NCI-H2029 (cell line): Measurements from ENCODE around the gene AP5Z1.
A peak's percentile ranks its signal among the peaks of the same experiment; 100 is the strongest.

Source experiments
- DNase-seq: peaks from one replicate; lab custom pipeline; 2025; lab: John Stamatoyannopoulos, UW

AP5Z1 gene

GRCh38 chr7:4766666-4767519 is 8.5 kb upstream of the AP5Z1 start:
- DNase-seq: no peak

DNA sequence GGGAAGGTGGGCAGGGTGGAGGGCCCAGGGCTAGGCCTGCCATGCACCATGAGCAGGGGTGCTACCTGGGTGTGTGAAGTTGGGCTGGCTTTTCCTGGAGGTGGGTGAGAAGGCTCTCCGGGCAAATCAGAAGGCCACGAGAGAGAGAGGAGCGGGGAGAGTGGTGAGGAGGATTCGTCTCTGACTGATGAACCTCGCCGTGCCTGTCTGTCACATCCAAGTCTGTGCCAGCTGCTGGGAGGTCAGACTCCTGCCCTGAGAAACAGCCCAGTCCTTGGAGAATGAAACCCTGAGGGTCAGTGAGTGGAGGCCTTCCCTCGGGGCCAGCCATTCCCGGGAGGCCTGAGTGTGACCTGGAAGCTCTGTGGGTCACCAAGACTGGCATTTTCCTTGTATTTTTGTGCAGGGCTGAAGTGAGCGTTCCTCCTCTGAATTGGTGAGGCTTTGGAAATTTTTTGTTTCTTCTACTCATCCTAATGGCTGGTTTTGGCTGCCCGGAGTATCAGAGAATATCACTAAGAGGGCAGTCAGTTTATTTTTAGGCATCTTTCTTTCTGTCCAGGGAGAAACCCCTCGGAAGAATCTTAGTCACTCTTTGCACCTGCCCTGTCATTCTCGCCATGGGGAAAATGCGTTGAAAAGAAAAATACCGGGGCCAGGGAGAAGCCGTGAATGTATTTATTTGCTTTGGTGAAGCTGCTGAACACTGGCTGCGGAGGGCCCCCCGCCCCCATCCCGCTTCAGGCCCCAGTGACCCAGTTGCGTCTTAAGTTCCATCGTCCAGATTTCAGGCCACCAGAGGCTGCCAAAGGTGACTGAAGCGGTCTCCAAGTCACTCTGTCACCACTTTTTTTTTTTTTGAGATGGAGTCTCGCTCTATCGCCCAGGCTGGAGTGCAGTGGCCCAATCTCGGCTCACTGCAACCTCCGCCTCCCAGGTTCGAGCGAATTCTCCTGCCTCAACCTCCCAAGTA is 6.5 kb upstream of the AP5Z1 start:
- no peak for DNase-seq

DNA sequence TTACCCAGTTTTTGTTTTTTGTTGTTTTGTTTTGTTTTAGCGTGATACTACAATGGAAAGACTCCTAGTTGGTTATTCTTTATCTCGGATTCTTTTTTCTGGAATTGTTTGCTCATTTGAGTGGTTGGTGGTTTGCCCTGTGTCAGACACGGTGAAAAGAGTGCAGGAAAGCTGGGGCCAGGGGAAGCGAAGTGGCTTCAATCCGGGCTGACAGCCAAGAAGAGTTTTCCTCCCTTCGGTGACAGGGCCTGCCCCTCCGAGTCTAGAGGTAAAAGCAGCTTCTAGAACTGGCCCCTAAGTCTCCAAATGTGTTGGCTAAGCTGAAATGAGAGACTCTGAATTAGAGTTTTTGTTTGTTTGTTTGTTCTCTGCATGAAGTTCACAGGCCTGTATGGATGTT is 5.7 kb upstream of the AP5Z1 start:
- peak; percentile 7 for DNase-seq

DNA sequence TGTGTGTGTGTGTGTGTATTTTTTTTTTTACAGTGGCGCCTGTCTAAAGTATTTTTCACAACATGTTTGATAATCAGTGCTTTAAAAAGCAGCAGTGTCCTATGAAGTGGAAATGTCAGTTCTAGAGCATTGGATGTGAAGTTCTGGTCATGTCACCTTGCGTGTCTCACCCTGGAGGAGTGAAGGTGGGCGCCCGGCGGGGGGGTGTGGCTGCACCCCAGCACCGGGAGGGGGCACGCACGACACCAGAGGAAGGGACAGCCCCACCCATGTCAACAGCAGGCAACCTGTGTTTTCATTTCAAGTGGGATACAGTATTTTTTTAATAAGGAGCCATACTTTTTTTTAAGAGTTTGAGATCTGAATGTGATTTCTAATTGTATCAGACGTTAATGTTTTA is 4.5 kb upstream of the AP5Z1 start:
- no peak for DNase-seq

DNA sequence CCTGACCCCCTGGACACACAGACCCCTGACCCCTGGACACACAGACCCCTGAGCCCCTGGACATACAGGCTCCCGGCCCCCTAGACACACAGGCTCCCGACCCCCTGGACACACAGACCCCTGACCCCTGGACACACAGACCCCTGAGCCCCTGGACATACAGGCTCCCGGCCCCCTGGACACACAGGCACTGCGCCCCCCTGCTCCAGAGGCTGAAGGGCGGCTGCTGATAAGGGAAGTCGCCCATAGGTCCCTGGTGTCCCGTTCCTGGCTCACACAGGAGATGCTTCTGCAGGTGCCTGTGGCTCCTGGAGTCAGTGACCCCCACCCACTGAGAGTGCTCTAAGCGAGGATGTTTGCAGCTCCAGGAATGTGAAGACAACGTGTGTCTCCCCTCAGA is 3.7 kb upstream of the AP5Z1 start:
- no peak for DNase-seq

- no peak for DNase-seq
Measured at GRCh38 chr7:4772306-4772705, 3.1 kb upstream of the AP5Z1 start.

GRCh38 chr7:4774007-4774406 is 1.4 kb upstream of the AP5Z1 start:
- DNase-seq: no peak

DNA sequence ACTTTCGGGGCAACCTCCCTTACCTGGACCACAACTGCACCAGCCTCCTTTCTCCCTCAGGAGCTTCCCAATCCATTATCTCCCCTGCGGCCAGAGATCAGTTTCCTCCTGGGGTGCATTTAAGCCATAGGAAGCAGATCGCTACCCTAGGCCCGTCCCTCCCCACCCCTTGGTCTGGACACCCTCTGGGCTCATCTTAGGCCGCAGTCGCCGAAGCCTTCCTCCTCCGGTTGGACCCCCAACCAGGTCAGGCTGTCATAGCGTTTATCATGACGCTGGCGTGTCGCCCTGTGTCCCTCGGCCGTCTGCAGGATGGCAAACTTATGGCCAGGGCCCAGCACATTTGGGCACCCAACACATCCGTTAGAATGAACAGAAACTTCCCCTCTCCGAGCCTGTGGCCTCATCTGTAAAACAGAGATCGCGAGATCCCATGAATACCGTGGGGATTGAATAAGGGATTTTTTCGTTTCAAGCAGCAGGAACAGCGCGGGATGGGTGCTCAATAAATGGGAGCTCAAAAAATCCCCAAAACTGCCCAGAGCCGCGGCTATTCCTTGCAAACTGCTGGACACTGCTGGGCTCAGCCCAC is 669 bp upstream of the AP5Z1 start:
- no peak for DNase-seq

- DNase-seq: peak; percentile 12
Measured at GRCh38 chr7:4775848-4776623, 613 bp downstream of the AP5Z1 start.

GRCh38 chr7:4779118-4779517 is 3.7 kb downstream of the AP5Z1 start:
- DNase-seq: no peak

GRCh38 chr7:4781366-4782069 is 6.1 kb downstream of the AP5Z1 start:
- no peak for DNase-seq

DNA sequence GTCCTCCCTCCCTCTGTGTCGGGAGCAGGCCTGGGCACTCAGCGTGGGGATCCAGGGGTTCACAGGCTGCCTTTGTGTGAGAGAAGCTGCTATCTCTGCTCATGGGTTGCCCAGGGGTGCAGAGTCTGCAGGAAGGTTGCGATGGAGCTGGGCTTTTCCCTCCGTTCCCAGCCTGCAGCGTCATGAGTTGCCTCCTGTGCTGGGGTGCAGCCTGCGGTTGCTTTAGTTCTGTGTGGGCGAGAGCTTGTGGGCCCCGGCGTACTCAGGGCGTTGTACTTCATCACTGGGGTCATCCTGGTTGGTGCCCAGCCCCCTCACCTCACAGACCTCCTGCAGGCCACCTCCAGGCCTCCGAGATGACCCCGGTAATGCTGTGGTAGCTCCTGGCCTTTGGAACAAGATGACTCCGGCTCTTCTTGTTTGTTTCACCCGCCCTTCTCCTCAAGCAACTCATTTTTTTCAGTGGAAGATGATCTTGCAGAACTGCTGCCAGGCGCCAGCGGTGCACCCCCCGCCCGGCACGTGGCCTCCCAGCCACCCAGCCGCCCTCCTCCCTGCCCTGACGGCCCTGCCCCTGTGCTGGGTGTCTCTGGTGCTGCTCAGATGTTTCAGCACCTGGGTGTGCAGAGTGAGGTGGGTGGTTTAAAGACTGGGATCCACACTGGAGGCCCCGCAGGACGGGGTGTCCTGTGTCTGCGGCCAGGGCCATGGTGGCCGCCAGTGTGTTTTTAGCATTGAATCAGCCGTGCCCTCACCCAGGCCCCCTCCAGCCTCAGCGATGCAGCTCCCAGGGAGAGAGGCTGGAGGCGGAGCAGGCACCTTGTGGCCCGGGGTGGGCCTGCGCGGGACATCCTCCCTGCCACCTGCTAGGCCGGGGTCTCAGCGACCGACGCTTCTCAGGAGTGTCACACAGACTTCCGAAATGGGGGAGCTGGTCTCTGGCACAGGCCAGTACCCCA is 7.2 kb downstream of the AP5Z1 start:
- DNase-seq: no peak

GRCh38 chr7:4783292-4783652 is 7.8 kb downstream of the AP5Z1 start:
- no peak for DNase-seq

GRCh38 chr7:4783762-4784351 is 8.4 kb downstream of the AP5Z1 start:
- no peak for DNase-seq

GRCh38 chr7:4784799-4785198 is 9.4 kb downstream of the AP5Z1 start:
- no peak for DNase-seq

DNA sequence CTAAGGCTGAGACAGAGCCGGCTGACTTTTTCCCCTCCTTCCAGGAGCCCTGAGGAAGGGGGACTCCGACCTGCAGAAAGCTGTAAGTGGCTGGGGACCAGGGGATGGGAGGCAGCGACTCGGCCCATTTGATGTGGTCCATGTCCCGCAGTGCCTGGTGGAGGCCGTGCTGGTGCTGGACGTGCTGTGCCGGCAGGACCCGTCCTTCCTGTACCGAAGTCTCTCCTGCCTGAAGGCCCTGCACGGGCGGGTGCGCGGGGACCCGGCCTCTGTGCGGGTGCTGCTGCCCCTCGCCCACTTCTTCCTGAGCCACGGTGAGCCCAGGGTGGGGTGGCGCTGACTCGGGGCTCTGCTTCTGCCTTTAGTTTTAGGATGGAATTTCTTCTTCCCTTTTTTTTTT is 9.9 kb downstream of the AP5Z1 start:
- DNase-seq: no peak

DNA sequence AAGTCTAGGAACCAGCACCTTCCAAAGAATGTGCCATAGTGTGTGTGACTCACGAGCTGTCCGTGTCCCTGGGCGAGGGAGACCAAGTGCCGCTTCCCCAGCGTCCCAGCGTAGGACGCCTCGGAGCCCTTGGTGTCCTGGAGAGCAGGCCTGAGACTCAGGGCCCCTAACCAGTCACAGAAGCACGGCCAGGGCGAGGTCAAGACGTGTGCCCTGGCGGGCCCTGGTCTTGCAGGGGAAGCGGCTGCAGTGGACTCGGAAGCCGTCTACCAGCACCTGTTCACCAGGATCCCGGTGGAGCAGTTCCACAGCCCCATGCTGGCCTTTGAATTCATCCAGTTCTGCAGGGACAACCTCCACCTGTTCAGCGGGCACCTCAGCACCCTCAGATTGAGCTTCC is 10.6 kb downstream of the AP5Z1 start:
- no peak for DNase-seq

GRCh38 chr7:4787541-4787940 is 12.1 kb downstream of the AP5Z1 start:
- DNase-seq: no peak

GRCh38 chr7:4787947-4788626 is 12.7 kb downstream of the AP5Z1 start:
- DNase-seq: no peak
